ENCODE data around the gene TAGLN2. TPM values are rescaled to one million over a fixed set of nuclear protein-coding genes. Genes with fewer than 3 reads are reported as not detected.

Gene TAGLN2
- total and polyA plus RNA-seq, 9 of the 15 experiments (the other 6 are each of a cell fraction or from before 2014, with no cell fraction given) = 192 to 683 (median 455) TPM

DNA sequence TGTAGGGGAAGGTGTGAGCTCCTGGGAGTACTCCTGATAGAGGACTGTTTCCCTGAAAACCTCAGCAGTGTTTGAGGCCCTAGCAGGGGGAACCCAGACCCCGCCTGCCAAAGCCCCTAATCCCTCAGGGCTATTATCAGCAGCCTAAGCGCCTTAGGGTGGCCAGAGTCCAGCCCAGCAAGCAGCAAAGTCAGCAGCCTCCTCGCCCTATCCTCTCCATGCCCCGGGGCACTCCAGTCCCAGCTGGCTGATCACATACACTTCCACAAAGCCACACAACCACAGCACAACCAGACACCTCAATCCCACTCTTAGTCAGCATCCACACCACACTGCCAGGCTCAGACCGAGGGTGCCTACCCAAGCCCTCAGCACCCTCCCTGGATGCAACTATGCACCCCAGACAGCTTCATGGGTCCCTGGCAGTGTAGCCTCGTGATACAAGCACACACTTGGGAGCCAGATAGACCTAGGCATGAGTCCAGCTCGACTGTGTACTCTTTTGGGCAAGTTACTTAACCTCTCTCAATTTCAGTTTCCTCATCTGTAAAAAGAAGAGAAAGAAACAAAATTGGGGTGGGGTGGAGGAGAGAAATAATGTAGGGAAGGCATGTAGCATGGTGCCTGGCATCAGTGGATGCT is 13.0 kb upstream of the TAGLN2 start:
- DNase-seq (ENCODE audit: extremely low read depth in 1 of 4, low spot score in 3 of 4) (no peak), FAIRE-seq (no peak), ATAC-seq (no peak)
- CTCF ChIA-PET (ENCODE audit: low intra/inter-chr PET ratio) = interaction anchor here (6.5 kb wide), 1 partner anchor 68 kb away, joined by 75 read pairs; no protein-coding TSS in a partner anchor
- POLR2A ChIA-PET = interaction anchor here (0.6 to 1.5 kb wide), 3 partner anchors 15 to 59 kb away, joined by 3 to 5 read pairs (median 4); no protein-coding TSS in a partner anchor
- Histone ChIP-seq H3K4me3 (no peak overlapping the region), H4K20me1 (replicated peaks; ENCODE audit: control insufficient read depth, insufficient read depth, low read length) (peaks cover 3% of the 10 kb centered on the region; the same call in 1 of the 2 replicates), H3K4me2 (ENCODE audit: insufficient read depth, low read length) (no peak overlapping the region), H3K9ac (ENCODE audit: insufficient read depth in 1 of 2, low read depth in 2 of 2, low read length in 2 of 2) (no peak overlapping the region; a peak in 1 of 4 replicates), H2AFZ (ENCODE audit: low read depth, low read length) (no peak overlapping the region), H3K36me3 (ENCODE audit: control insufficient read depth, insufficient read depth, low read length) (no peaks in the 10 kb centered on the region), H3K9me3 (replicated peaks; ENCODE audit: control insufficient read depth, insufficient read depth, low read depth, low read length) (no peaks in the 10 kb centered on the region), H3K9me1 (ENCODE audit: control insufficient read depth, insufficient read depth, low read length) (no peaks in the 10 kb centered on the region), H3K79me2 (ENCODE audit: control insufficient read depth, insufficient read depth, low read length) (no peaks in the 10 kb centered on the region), H3K27me3 (ENCODE audit: control insufficient read depth in 2 of 2, insufficient read depth in 2 of 2, low read length in 2 of 2) (peaks cover 11 to 59% of the 10 kb centered on the region in 2 experiments), H3K4me1 (replicated peaks in 1 of 2; ENCODE audit: control insufficient read depth in 2 of 2, insufficient read depth in 2 of 2, low read length in 2 of 2) (peaks cover 4 to 18% of the 10 kb centered on the region in 2 experiments; a peak in 4 of 5 replicates), H3K27ac (ENCODE audit: extremely low read depth, low read depth, low read length) (no peak overlapping the region)
- in situ Hi-C loops (cut with MboI) (loop anchor here (5.0 kb wide), 1 partner anchor 69 kb away; no protein-coding TSS in a partner anchor), intact Hi-C loops (cut with micrococcal nuclease) (loop anchor here (5.0 kb wide), 2 partner anchors 141 to 144 kb away; partner anchors contain the start of gene KCNJ9)
- BruUV-seq (replicated peaks) = no TSS peak
- 5% methylated on average over 7 of the region's 7 CpGs for WGBS (ENCODE audit: insufficient coverage, low coverage, missing lambda C conversion rate)
- TF ChIP-seq PRMT5 (CRISPR knock-in tag; IDR thresholded peaks at IDR 0.05) (no peak), TCF7 (IDR thresholded peaks at IDR 0.05; ENCODE audit: borderline replicate concordance) (no peak), CSDE1 (IDR thresholded peaks at IDR 0.05) (no peak), NFE2L1 (tag; IDR thresholded peaks at IDR 0.05; ENCODE audit: borderline replicate concordance, low read depth) (no peak)
- TF ChIP-seq, protein P1, sequence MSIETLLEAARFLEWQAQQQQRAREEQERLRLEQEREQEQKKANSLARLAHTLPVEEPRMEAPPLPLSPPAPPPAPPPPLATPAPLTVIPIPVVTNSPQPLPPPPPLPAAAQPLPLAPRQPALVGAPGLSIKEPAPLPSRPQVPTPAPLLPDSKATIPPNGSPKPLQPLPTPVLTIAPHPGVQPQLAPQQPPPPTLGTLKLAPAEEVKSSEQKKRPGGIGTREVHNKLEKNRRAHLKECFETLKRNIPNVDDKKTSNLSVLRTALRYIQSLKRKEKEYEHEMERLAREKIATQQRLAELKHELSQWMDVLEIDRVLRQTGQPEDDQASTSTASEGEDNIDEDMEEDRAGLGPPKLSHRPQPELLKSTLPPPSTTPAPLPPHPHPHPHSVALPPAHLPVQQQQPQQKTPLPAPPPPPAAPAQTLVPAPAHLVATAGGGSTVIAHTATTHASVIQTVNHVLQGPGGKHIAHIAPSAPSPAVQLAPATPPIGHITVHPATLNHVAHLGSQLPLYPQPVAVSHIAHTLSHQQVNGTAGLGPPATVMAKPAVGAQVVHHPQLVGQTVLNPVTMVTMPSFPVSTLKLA (conservative IDR thresholded peaks at IDR 0.05) = no peak
